Panc1 (cell line): ENCODE results near the gene PPIL4. TPM values are rescaled to one million over a fixed set of nuclear protein-coding genes. Genes with fewer than 3 reads are reported as not detected.
"Not testable (repeated sequence)": the region's sequence is repeated elsewhere in the genome, so short reads cannot be mapped to it uniquely, and the experiment has no call there.

ENCODE experiments used
- ATAC-seq: fragments of 200-7000 bp; cut with Tn5 transposase; 2 replicates; pipeline ENCODE4 v1.9.1; 2020; ENCODE audit warnings: mild to moderate bottlenecking, moderate library complexity
- BruUV-seq: library from RNA; stranded (reverse); fragments of 400-500 nt; replicated peaks from 2 replicates; lab custom pipeline; 2021; lab: Mats Ljungman, UMichigan
- CTCF ChIA-PET: fragments of 300-600 bp; sonication (Branson Sonifier 250); formaldehyde crosslinking; loops from one replicate; lab custom pipeline; 2022; ENCODE audit warnings: antibody characterized with exemption; lab: Charles Lee
- POLR2A ChIA-PET: fragments of 300-600 bp; sonication (Branson Sonifier 250); formaldehyde crosslinking; loops from one replicate; lab custom pipeline; 2022; ENCODE audit warnings: antibody characterized with exemption; lab: Charles Lee
- DNase-seq: peaks from one replicate; pipeline ENCODE4 v3.0.0-alpha.2; 2010; ENCODE audit warnings: low read depth, low spot score
- H3K27ac ChIP-seq: 2 replicates; pipeline ENCODE4 v1.5.1; 2011; ENCODE audit warnings: mild to moderate bottlenecking, low read length, inconsistent platforms
- H3K27me3 ChIP-seq: fragments of 200-500 bp; sonication (Bioruptor generic); 2 replicates; pipeline ENCODE4 v1.6.0; 2014; ENCODE audit warnings: low read length, inconsistent platforms; ENCODE audit not compliant: control insufficient read depth, insufficient read depth
- H3K36me3 ChIP-seq: fragments of 200-500 bp; sonication (Bioruptor generic); 2 replicates; pipeline ENCODE4 v1.5.1; 2014; ENCODE audit warnings: inconsistent platforms, mild to moderate bottlenecking, low read length, moderate library complexity; ENCODE audit not compliant: control insufficient read depth, insufficient read depth
- H3K4me1 ChIP-seq: 2 replicates; pipeline ENCODE4 v1.5.1; 2011; ENCODE audit warnings: inconsistent platforms, mild to moderate bottlenecking, low read length, moderate library complexity; ENCODE audit not compliant: control insufficient read depth, insufficient read depth
- H3K4me3 ChIP-seq, 2 experiments: 2 replicates each; pipeline ENCODE4 v1.5.1; 2011 to 2012; ENCODE audit warnings: low read depth in 2 of 2, low read length in 2 of 2, mild to moderate bottlenecking in 2 of 2, inconsistent platforms in 1 of 2, moderate library complexity in 1 of 2
- H3K9me3 ChIP-seq: fragments of 200-500 bp; sonication (Bioruptor generic); 2 replicates; pipeline ENCODE4 v1.5.1; 2014; ENCODE audit warnings: low read depth, mild to moderate bottlenecking, inconsistent platforms, low read length, moderate library complexity; ENCODE audit not compliant: control insufficient read depth, insufficient read depth
- CTCF ChIP-seq: fragments of 450-650 bp; IDR thresholded peaks from 2 replicates; pipeline ENCODE4 v1.5.1; 2017; ENCODE audit warnings: mild to moderate bottlenecking
- POLR2AphosphoS5 ChIP-seq: IDR thresholded peaks from 2 replicates; pipeline ENCODE4 v1.6.1; 2012; ENCODE audit warnings: mild to moderate bottlenecking, low read depth, low read length, moderate library complexity
- REST ChIP-seq, 2 experiments: IDR thresholded peaks; 2 replicates each; pipeline ENCODE4 v1.6.1; 2011 to 2012; ENCODE audit warnings: low read depth in 2 of 2, control low read depth in 1 of 2, low read length in 1 of 2, mild to moderate bottlenecking in 1 of 2, moderate library complexity in 1 of 2; ENCODE audit not compliant: insufficient read depth in 1 of 2
- SIN3A ChIP-seq: IDR thresholded peaks from 2 replicates; pipeline ENCODE4 v1.6.1; 2012; ENCODE audit warnings: low read depth, mild to moderate bottlenecking, low read length, moderate library complexity, borderline replicate concordance; ENCODE audit not compliant: insufficient read depth
- TCF7L2 ChIP-seq: IDR thresholded peaks from 2 replicates; pipeline ENCODE4 v1.6.1; 2011; ENCODE audit warnings: mild to moderate bottlenecking, low read depth, low read length, inconsistent platforms
- in situ Hi-C: cut with HindIII; loops from 2 replicates; pipeline ENCODE4 v1.10.0; 2016; ENCODE audit warnings: low sequenced_read_pairs, low pct_unique_long_range_greater_than_20kb
- intact Hi-C: fragments of 100-400 bp; cut with micrococcal nuclease; formaldehyde crosslinking; loops from one replicate; pipeline ENCODE4 v1.10.0; 2022; ENCODE audit not compliant: unreplicated experiment
- total RNA-seq: library from RNA; stranded (reverse); gene quantifications from one replicate; pipeline ENCODE4 v1.2.1, GENCODE V29; 2021; ENCODE audit not compliant: unreplicated experiment

The PPIL4 gene
- total RNA-seq, 1 experiment from 2014 or later = 19.9 TPM

GRCh38 chr6:149461670-149462069 lies 84.2 kb downstream of the PPIL4 start:
- ChIA-PET POLR2A (no interaction called here), CTCF (no interaction called here)
- peaks cover 3% of the 10 kb centered on the region; the same call in 1 of the 2 replicates for H3K27me3 ChIP-seq
- H3K9me3 ChIP-seq = no peaks in the 10 kb centered on the region
- ATAC-seq (no peak), DNase-seq (no peak)
- intact Hi-C loops (no loop called here), in situ Hi-C loops (no loop called here)
- BruUV-seq = no TSS peak
- no peak overlapping the region for H3K27ac ChIP-seq
- H3K4me1 ChIP-seq = no peaks in the 10 kb centered on the region
- H3K4me3 ChIP-seq = no peak overlapping the region
- TF ChIP-seq REST (IDR thresholded peaks at IDR 0.05; ENCODE audit: insufficient read depth in 1 of 2, low read depth in 2 of 2, low read length in 1 of 2) (no peak), POLR2AphosphoS5 (no peak), CTCF (no peak), SIN3A (no peak), TCF7L2 (no peak)
- H3K36me3 ChIP-seq = no peaks in the 10 kb centered on the region

GRCh38 chr6:149460249-149460648 lies 85.6 kb downstream of the PPIL4 start:
- POLR2A ChIA-PET, intact Hi-C loops, DNase-seq, BruUV-seq, H3K9me3 ChIP-seq, H3K4me1 ChIP-seq, H3K4me3 ChIP-seq, in situ Hi-C loops, H3K27me3 ChIP-seq, CTCF ChIA-PET, H3K36me3 ChIP-seq, ATAC-seq, H3K27ac ChIP-seq: not testable (repeated sequence)

GRCh38 chr6:149459761-149460160 lies 86.1 kb downstream of the PPIL4 start:
- CTCF ChIA-PET = no interaction called here
- H3K4me3 ChIP-seq = no peak overlapping the region
- TF ChIP-seq REST (IDR thresholded peaks at IDR 0.05; ENCODE audit: insufficient read depth in 1 of 2, low read depth in 2 of 2, low read length in 1 of 2) (no peak), POLR2AphosphoS5 (no peak), TCF7L2 (no peak), SIN3A (no peak), CTCF (no peak)
- H3K4me1 ChIP-seq = 0 out of 2 replicates have a peak, but pooled peaks cover under 1% of the 10 kb centered on the region
- ATAC-seq = no peak
- POLR2A ChIA-PET = no interaction called here
- in situ Hi-C loops = no loop called here
- DNase-seq = no peak
- no peaks in the 10 kb centered on the region for H3K36me3 ChIP-seq
- H3K27me3 ChIP-seq = peaks cover 3% of the 10 kb centered on the region; the same call in 1 of the 2 replicates
- H3K9me3 ChIP-seq = no peaks in the 10 kb centered on the region
- H3K27ac ChIP-seq = no peak overlapping the region
- intact Hi-C loops = no loop called here
- no TSS peak for BruUV-seq
